Keratinocyte (primary cell): ENCODE measurements around the gene VWC2L. TPM values are rescaled to one million over a fixed set of nuclear protein-coding genes. Genes with fewer than 3 reads are reported as not detected.

ENCODE experiments used
- DNase-seq: peaks from one replicate; pipeline ENCODE4 v3.0.0-alpha.2; 2011; ENCODE audit warnings: low read depth, missing footprints, low spot score
- FAIRE-seq: peaks from 2 replicates; lab custom pipeline; 2011; peaks lifted over from hg19 to GRCh38; lab: Jason Lieb, UNC
- H2AFZ ChIP-seq: 2 replicates; pipeline ENCODE4 v1.6.0; 2012; ENCODE audit warnings: low read length, control low read depth, inconsistent platforms; ENCODE audit not compliant: control insufficient read depth
- H3K27ac ChIP-seq: 2 replicates; pipeline ENCODE4 v1.5.1; 2011; ENCODE audit warnings: low read length; ENCODE audit not compliant: control insufficient read depth, insufficient read depth
- H3K27me3 ChIP-seq: 3 replicates; pipeline ENCODE4 v1.6.0; 2011; ENCODE audit warnings: low read length; ENCODE audit not compliant: control insufficient read depth, insufficient read depth; ENCODE audit errors: extremely low read depth
- H3K36me3 ChIP-seq, 2 experiments: 2 replicates in 1 of 2; 3 replicates in 1 of 2; pipeline ENCODE4 v1.5.1; 2011; ENCODE audit warnings: low read length in 2 of 2, mild to moderate bottlenecking in 1 of 2; ENCODE audit not compliant: control insufficient read depth in 2 of 2, insufficient read depth in 2 of 2; ENCODE audit errors: extremely low read depth in 1 of 2
- H3K4me1 ChIP-seq: 3 replicates; pipeline ENCODE4 v1.5.1; 2011; ENCODE audit warnings: low read length; ENCODE audit not compliant: control insufficient read depth, insufficient read depth; ENCODE audit errors: extremely low read depth
- H3K4me2 ChIP-seq: 3 replicates; pipeline ENCODE4 v1.6.0; 2011; ENCODE audit warnings: low read depth, low read length; ENCODE audit not compliant: control insufficient read depth, insufficient read depth; ENCODE audit errors: extremely low read depth
- H3K4me3 ChIP-seq, 3 experiments: fragments of 200-600 bp in 1 of 3; sonication (generic) in 1 of 3; 2 replicates in 2 of 3; 3 replicates in 1 of 3; pipeline ENCODE4 v1.5.1; 2011 to 2016; ENCODE audit warnings: low read length in 3 of 3, mild to moderate bottlenecking in 3 of 3, control low read depth in 2 of 3, inconsistent platforms in 1 of 3, low read depth in 1 of 3, mixed read lengths in 1 of 3, mixed run types in 1 of 3, moderate library complexity in 1 of 3; ENCODE audit not compliant: control insufficient read depth in 2 of 3, insufficient read depth in 2 of 3; ENCODE audit errors: extremely low read depth in 1 of 3
- H3K79me2 ChIP-seq: 2 replicates; pipeline ENCODE4 v1.6.0; 2012; ENCODE audit warnings: low read length; ENCODE audit not compliant: control insufficient read depth, insufficient read depth
- H3K9ac ChIP-seq: 3 replicates; pipeline ENCODE4 v1.6.0; 2011; ENCODE audit warnings: low read length; ENCODE audit not compliant: control insufficient read depth, insufficient read depth; ENCODE audit errors: extremely low read depth
- H3K9me1 ChIP-seq: 3 replicates; pipeline ENCODE4 v1.6.0; 2011; ENCODE audit warnings: low read length; ENCODE audit not compliant: control insufficient read depth, insufficient read depth; ENCODE audit errors: extremely low read depth
- H3K9me3 ChIP-seq: 2 replicates; pipeline ENCODE4 v1.5.1; 2012; ENCODE audit warnings: low read depth, low read length; ENCODE audit not compliant: control insufficient read depth
- H4K20me1 ChIP-seq: 3 replicates; pipeline ENCODE4 v1.6.0; 2011; ENCODE audit warnings: low read length; ENCODE audit not compliant: control insufficient read depth, insufficient read depth; ENCODE audit errors: extremely low read depth
- CTCF ChIP-seq, 3 experiments: IDR thresholded peaks in 1 of 3; conservative IDR thresholded peaks in 1 of 3; optimal IDR thresholded peaks in 1 of 3; 2 replicates in 2 of 3; 3 replicates in 1 of 3; pipeline versions ENCODE3 to v1.5.1; 2011; ENCODE audit warnings: low read length in 3 of 3, mild to moderate bottlenecking in 3 of 3, moderate library complexity in 2 of 3, control low read depth in 1 of 3, inconsistent platforms in 1 of 3; ENCODE audit not compliant: insufficient read depth in 2 of 3; ENCODE audit errors: extremely low read depth in 1 of 3
- EZH2 ChIP-seq: IDR thresholded peaks from one replicate; pipeline ENCODE4 v1.6.1; 2012; ENCODE audit warnings: inconsistent platforms, mild to moderate bottlenecking, low read length, moderate library complexity
- dilution Hi-C: fragments of 300-500 bp; cut with MboI; formaldehyde crosslinking; loops from one replicate; pipeline ENCODE4 v1.7.0; 2020; ENCODE audit warnings: low sequenced_read_pairs; ENCODE audit not compliant: extremely low pct_ligation_motif_present
- polyA plus RNA-seq, 5 experiments: library from polyadenylated mRNA; depleted of rRNA in 3 of 5; stranded (reverse) in 3 of 5; stranded (forward) in 1 of 5; unstranded in 1 of 5; fragments of >200 nt; gene quantifications; 1 replicate in 1 of 5; 2 replicates in 3 of 5; 3 replicates in 1 of 5; pipeline versions ENCODE4 v1.2.1 to v1.2.3, GENCODE V29; 2011 to 2012; ENCODE audit warnings: missing spikeins in 2 of 5, low read depth in 1 of 5, low replicate concordance in 1 of 5

VWC2L gene
- polyA plus RNA-seq, 1 donor (not counting 4 experiments of a cell fraction or from before 2014, with no cell fraction given) = not detected

- Histone ChIP-seq H3K36me3 (no peaks in the 10 kb centered on the region), H3K9ac (no peak overlapping the region), H3K4me3 (no peak overlapping the region), H4K20me1 (no peaks in the 10 kb centered on the region), H3K4me1 (no peaks in the 10 kb centered on the region), H3K9me3 (no peaks in the 10 kb centered on the region), H3K27ac (no peak overlapping the region), H3K79me2 (no peaks in the 10 kb centered on the region), H3K4me2 (no peak overlapping the region), H3K27me3 (no peaks in the 10 kb centered on the region), H2AFZ (no peak overlapping the region), H3K9me1 (no peaks in the 10 kb centered on the region)
- TF ChIP-seq EZH2 (no peak), CTCF (optimal IDR thresholded peaks at IDR 0.05 in 1 of 3, IDR thresholded peaks at IDR 0.05 in 1 of 3, conservative IDR thresholded peaks at IDR 0.05 in 1 of 3; ENCODE audit: extremely low read depth in 1 of 3, insufficient read depth in 2 of 3, low read length in 3 of 3) (no peak)
- FAIRE-seq (no peak), DNase-seq (no peak)
- dilution Hi-C loops = no loop called here
These were observed 217.2 kb downstream of the VWC2L start for GRCh38 chr2:214628091-214628490.
